ENCODE data around the gene RASSF8.

The RASSF8 gene

GRCh38 chr12:26126340-26127284 lies 168.1 kb downstream of the RASSF8 start:
- Mint-ChIP-seq H3K4me3 (peak overlapping the region; percentile 68), H3K27ac (no peak overlapping the region), H3K4me1 (ENCODE audit: low read depth) (peaks cover 24% of the 10 kb centered on the region), H3K27me3 (ENCODE audit: low read depth) (peaks cover 89% of the 10 kb centered on the region), H3K9me3 (no peaks in the 10 kb centered on the region), H3K36me3 (ENCODE audit: low read depth) (no peaks in the 10 kb centered on the region)

GRCh38 chr12:26127404-26127803 lies 168.9 kb downstream of the RASSF8 start:
- Mint-ChIP-seq H3K27ac (peak overlapping the region; percentile 52), H3K36me3 (ENCODE audit: low read depth) (no peaks in the 10 kb centered on the region), H3K27me3 (ENCODE audit: low read depth) (peaks cover 89% of the 10 kb centered on the region), H3K4me3 (peak overlapping the region; percentile 22), H3K4me1 (ENCODE audit: low read depth) (peaks cover 21% of the 10 kb centered on the region), H3K9me3 (no peaks in the 10 kb centered on the region)

- Mint-ChIP-seq H3K27ac (no peak overlapping the region), H3K4me3 (no peak overlapping the region), H3K4me1 (ENCODE audit: low read depth) (peaks cover 18% of the 10 kb centered on the region), H3K9me3 (no peaks in the 10 kb centered on the region), H3K36me3 (ENCODE audit: low read depth) (no peaks in the 10 kb centered on the region), H3K27me3 (ENCODE audit: low read depth) (peaks cover 91% of the 10 kb centered on the region)
Measured at GRCh38 chr12:26128168-26128567, 169.7 kb downstream of the RASSF8 start.
